ENCODE data around the gene SDE2. TPM values are rescaled to one million over a fixed set of nuclear protein-coding genes. Genes with fewer than 3 reads are reported as not detected.

SDE2 gene
- total RNA-seq, 2 donors from 2014 or later = 12.9 to 19.8 TPM

GRCh38 chr1:225950905-225951497 is 48.1 kb downstream of the SDE2 start:
- H3K4me1 ChIP-seq = no peaks in the 10 kb centered on the region
- no peaks in the 10 kb centered on the region for H3K27me3 ChIP-seq
- H3K36me3 ChIP-seq = no peaks in the 10 kb centered on the region
- H3K9ac ChIP-seq (ENCODE audit: low read depth in 2 of 2, low read length in 2 of 2) = no peak overlapping the region
- no peak overlapping the region for H3K27ac ChIP-seq
- no peaks in the 10 kb centered on the region for H3K9me3 ChIP-seq
- no peak overlapping the region for H3K4me3 ChIP-seq
- TF ChIP-seq CTCF (IDR thresholded peaks at IDR 0.05) = no peak
- intact Hi-C loops (cut with DNase I) = no loop called here
- no peak for DNase-seq

- H3K9ac ChIP-seq (ENCODE audit: low read depth in 2 of 2, low read length in 2 of 2) = no peak overlapping the region
- H3K36me3 ChIP-seq = no peaks in the 10 kb centered on the region
- no peak for DNase-seq
- H3K4me3 ChIP-seq = no peak overlapping the region
- H3K4me1 ChIP-seq = no peaks in the 10 kb centered on the region
- intact Hi-C loops (cut with DNase I) = no loop called here
- H3K27me3 ChIP-seq = no peaks in the 10 kb centered on the region
- H3K27ac ChIP-seq = no peak overlapping the region
- no peaks in the 10 kb centered on the region for H3K9me3 ChIP-seq
- TF ChIP-seq CTCF (IDR thresholded peaks at IDR 0.05) = no peak
Measured at GRCh38 chr1:225949041-225949440, 50.1 kb downstream of the SDE2 start.

- DNase-seq = no peak
- intact Hi-C loops (cut with DNase I) = no loop called here
- H3K27me3 ChIP-seq = no peaks in the 10 kb centered on the region
- no peak overlapping the region for H3K4me3 ChIP-seq
- no peaks in the 10 kb centered on the region for H3K36me3 ChIP-seq
- no peak overlapping the region for H3K9ac ChIP-seq (ENCODE audit: low read depth in 2 of 2, low read length in 2 of 2)
- TF ChIP-seq CTCF (IDR thresholded peaks at IDR 0.05) = no peak
- no peaks in the 10 kb centered on the region for H3K9me3 ChIP-seq
- H3K4me1 ChIP-seq = no peaks in the 10 kb centered on the region
- H3K27ac ChIP-seq = no peak overlapping the region
Measured at GRCh38 chr1:225946803-225947202, 52.3 kb downstream of the SDE2 start.

- H3K9me3 ChIP-seq = no peaks in the 10 kb centered on the region
- H3K4me3 ChIP-seq = no peak overlapping the region
- DNase-seq = no peak
- no peak for TF ChIP-seq CTCF (IDR thresholded peaks at IDR 0.05)
- intact Hi-C loops (cut with DNase I) = no loop called here
- no peaks in the 10 kb centered on the region for H3K27me3 ChIP-seq
- no peaks in the 10 kb centered on the region for H3K4me1 ChIP-seq
- H3K36me3 ChIP-seq = no peaks in the 10 kb centered on the region
- no peak overlapping the region for H3K9ac ChIP-seq (ENCODE audit: low read depth in 2 of 2, low read length in 2 of 2)
- no peak overlapping the region for H3K27ac ChIP-seq
Measured at GRCh38 chr1:225946082-225946620, 53.0 kb downstream of the SDE2 start.

GRCh38 chr1:225945564-225945963 is 53.6 kb downstream of the SDE2 start:
- DNase-seq = no peak
- no peak overlapping the region for H3K4me3 ChIP-seq
- no peak overlapping the region for H3K27ac ChIP-seq
- intact Hi-C loops (cut with DNase I) = no loop called here
- H3K9ac ChIP-seq (ENCODE audit: low read depth in 2 of 2, low read length in 2 of 2) = no peak overlapping the region
- TF ChIP-seq CTCF (IDR thresholded peaks at IDR 0.05) = no peak
- no peaks in the 10 kb centered on the region for H3K36me3 ChIP-seq
- H3K4me1 ChIP-seq = no peaks in the 10 kb centered on the region
- H3K9me3 ChIP-seq = no peaks in the 10 kb centered on the region
- no peaks in the 10 kb centered on the region for H3K27me3 ChIP-seq
